Measurements from ENCODE around the gene ZNF574. TPM values are rescaled to one million over a fixed set of nuclear protein-coding genes. Genes with fewer than 3 reads are reported as not detected.

ZNF574 gene
- total and polyA plus RNA-seq, 2 of the 8 experiments (the other 6 are each of a cell fraction or from before 2014, with no cell fraction given) = 27.0 to 38.8 TPM

- peaks cover 0 to 18% (median 6%) of the 10 kb centered on the region in 4 experiments; a peak in 6 of 7 replicates for H3K4me1 ChIP-seq (replicated peaks in 1 of 4; ENCODE audit: control insufficient read depth in 3 of 4, insufficient read depth in 4 of 4, low read length in 3 of 4)
- 74% methylated on average over 9 of the region's 9 CpGs; no CpG with 5 or more reads in 1 of the 2 experiments for WGBS, 2 experiments (ENCODE audit: extremely low coverage in 1 of 2, insufficient coverage in 1 of 2, insufficient read length in 1 of 2, insufficient replicate concordance in 2 of 2, low coverage in 1 of 2, low lambda C conversion rate in 2 of 2, missing lambda C conversion rate in 1 of 2)
- peaks cover 2 to 17% of the 10 kb centered on the region in 2 experiments for H4K20me1 ChIP-seq (replicated peaks in 1 of 2; ENCODE audit: control insufficient read depth in 1 of 2, insufficient read depth in 2 of 2, low read length in 2 of 2)
- peaks cover 15% of the 10 kb centered on the region; the same call in 1 of the 2 replicates for H3K23me2 ChIP-seq (ENCODE audit: low read depth, low read length)
- H3K56ac ChIP-seq (replicated peaks; ENCODE audit: insufficient read length, low read depth, low read length) = no peak overlapping the region
- no peak overlapping the region for H2BK120ac ChIP-seq (replicated peaks; ENCODE audit: low read depth, low read length)
- H3K27me3 ChIP-seq (replicated peaks in 1 of 4; ENCODE audit: control insufficient read depth in 3 of 4, extremely low read depth in 1 of 4, insufficient read depth in 3 of 4, low read length in 3 of 4) = no peaks in the 10 kb centered on the region
- H3K4me3 ChIP-seq (ENCODE audit: extremely low read depth in 1 of 4, insufficient read depth in 2 of 4, low read depth in 3 of 4, low read length in 4 of 4) = no peak overlapping the region
- H2AK5ac ChIP-seq (ENCODE audit: low read depth, low read length) = no peak overlapping the region
- ChIA-PET CTCF (ENCODE audit: partially characterized antibody) (interaction anchor here (0.6 to 2.7 kb wide), 3 partner anchors 25 to 122 kb away, joined by 5 to 9 read pairs (median 5); no protein-coding TSS in a partner anchor), POLR2A (ENCODE audit: partially characterized antibody) (interaction anchor here (1.0 to 1.6 kb wide), 2 partner anchors 10 to 14 kb away, joined by 3 to 5 read pairs; partner anchors contain the start of gene ZNF574)
- no peak overlapping the region for H4K8ac ChIP-seq (ENCODE audit: extremely low read depth, insufficient read depth, low read length)
- H2BK15ac ChIP-seq (ENCODE audit: low read length) = no peak overlapping the region
- H2BK12ac ChIP-seq (ENCODE audit: low read depth, low read length) = no peak overlapping the region
- no peak overlapping the region for H4K91ac ChIP-seq (replicated peaks; ENCODE audit: insufficient read length, low read length)
- peaks cover 0 to 23% of the 10 kb centered on the region in 2 experiments; a peak in 2 of 4 replicates for H3K79me2 ChIP-seq (ENCODE audit: control insufficient read depth in 1 of 2, insufficient read depth in 2 of 2, low read length in 2 of 2)
- no peak overlapping the region for H3K23ac ChIP-seq (ENCODE audit: insufficient read length)
- no peak for FAIRE-seq
- no peak overlapping the region for H3K4me2 ChIP-seq (ENCODE audit: insufficient read depth in 1 of 2, low read depth in 2 of 2, low read length in 2 of 2)
- H3K79me1 ChIP-seq (ENCODE audit: low read depth, low read length) = peaks cover 14% of the 10 kb centered on the region
- H3K4ac ChIP-seq (replicated peaks; ENCODE audit: insufficient read length, low read depth, low read length) = no peak overlapping the region
- H3K27ac ChIP-seq (ENCODE audit: low read depth, low read length) = no peak overlapping the region; the same call in 1 of the 2 replicates
- H3K36me3 ChIP-seq (ENCODE audit: control insufficient read depth in 2 of 4, insufficient read depth in 4 of 4, low read length in 3 of 4) = peaks cover 12 to 43% (median 31%) of the 10 kb centered on the region in 4 experiments; a peak in 7 of 8 replicates
- no peak overlapping the region for H3K18ac ChIP-seq (ENCODE audit: extremely low read depth, low read length)
- H3K14ac ChIP-seq (ENCODE audit: insufficient read length) = no peak overlapping the region
- no peaks in the 10 kb centered on the region for H3K9me3 ChIP-seq (ENCODE audit: insufficient read depth in 2 of 2, low read depth in 1 of 2, low read length in 1 of 2)
- no peak overlapping the region for H2AFZ ChIP-seq (ENCODE audit: low read length)
- TF ChIP-seq RFX5 (IDR thresholded peaks at IDR 0.05; ENCODE audit: borderline replicate concordance, low read depth, low read length) = peak; percentile 92
- TF ChIP-seq SIN3A (conservative IDR thresholded peaks at IDR 0.05 in 1 of 2, IDR thresholded peaks at IDR 0.05 in 1 of 2; ENCODE audit: low read depth in 1 of 2, low read length in 2 of 2) = no peak
- H2BK5ac ChIP-seq (ENCODE audit: low read depth, low read length) = peak overlapping the region; percentile 35; the same call in 1 of the 2 replicates
- peak; percentile 29 to 54 for DNase-seq (ENCODE audit: low read depth in 1 of 2, low spot score in 2 of 2)
- no peak overlapping the region for H3K9ac ChIP-seq (replicated peaks in 1 of 4; ENCODE audit: extremely low read depth in 1 of 4, low read depth in 3 of 4, low read length in 3 of 4)
- H4K5ac ChIP-seq (ENCODE audit: insufficient read length, low read depth, low read length) = no peak overlapping the region
- H2BK20ac ChIP-seq (ENCODE audit: low read length) = no peak overlapping the region
These were observed 9.8 kb upstream of the ZNF574 start for GRCh38 chr19:42066075-42066754.
